PC-9 (cell line): ENCODE data around the gene MCEMP1.

Experiments used
- CTCF ChIP-seq: fragments of 200-600 bp; sonication (generic); conservative IDR thresholded peaks from 2 replicates; pipeline ENCODE4 v1.6.1; 2017; ENCODE audit warnings: mixed run types, antibody characterized with exemption, mild to moderate bottlenecking, moderate library complexity
- EZH2 ChIP-seq: fragments of 200-600 bp; sonication (generic); IDR thresholded peaks from 2 replicates; pipeline ENCODE4 v1.8.0; 2017; ENCODE audit warnings: antibody characterized with exemption, low read depth

- TF ChIP-seq CTCF (no peak), EZH2 (no peak)
Measured at GRCh38 chr19:7706188-7706954, 29.5 kb downstream of the MCEMP1 start.
